Central memory CD8-positive, alpha-beta T cell (primary cell): ENCODE results near the gene TNFSF13B.

Experiments
- ATAC-seq: fragments of 150-1000 bp; cut with Tn5 transposase; replicated peaks from 2 replicates; pipeline ENCODE4 v1.10.0; 2022; ENCODE audit warnings: mild to moderate bottlenecking, moderate FRiP score, moderate number of reproducible peaks; ENCODE audit not compliant: poor library complexity, severe bottlenecking; ENCODE audit errors: extremely low read depth
- DNase-seq, 2 donors: peaks; one replicate each; pipeline ENCODE4 v3.0.0; 2021; ENCODE audit warnings: low spot score in 2 of 2
- H3K27ac Mint-ChIP-seq: one replicate; pipeline ENCODE4 v1.8.0; 2022; ENCODE audit warnings: low read depth, mild to moderate bottlenecking, moderate library complexity, mixed read lengths
- H3K27me3 Mint-ChIP-seq: one replicate; pipeline ENCODE4 v1.8.0; 2022; ENCODE audit warnings: mixed read lengths
- H3K36me3 Mint-ChIP-seq: one replicate; pipeline ENCODE4 v1.8.0; 2022; ENCODE audit warnings: mild to moderate bottlenecking, moderate library complexity, mixed read lengths; ENCODE audit not compliant: insufficient read depth
- H3K4me1 Mint-ChIP-seq: one replicate; pipeline ENCODE4 v1.8.0; 2022; ENCODE audit warnings: mixed read lengths
- H3K4me3 Mint-ChIP-seq: one replicate; pipeline ENCODE4 v1.8.0; 2022; ENCODE audit warnings: mild to moderate bottlenecking, moderate library complexity, mixed read lengths
- H3K9me3 Mint-ChIP-seq: one replicate; pipeline ENCODE4 v1.8.0; 2022; ENCODE audit warnings: mixed read lengths

Gene TNFSF13B

GRCh38 chr13:108269601-108270328 is at the start of gene TNFSF13B:
Gene TNFSF13B, plus strand, starts transcription at chr13:108269718. Its CDS starts 178 bp downstream, at chr13:108269896.
- Mint-ChIP-seq H3K9me3 (no peaks in the 10 kb centered on the region), H3K4me3 (peak within 1 kb of the TSS; percentile 73), H3K27me3 (no peaks in the 10 kb centered on the region), H3K4me1 (peaks cover 26% of the 10 kb centered on the region), H3K27ac (peak within 1 kb of the TSS; percentile 88), H3K36me3 (no peaks in the 10 kb centered on the region)
- DNase-seq, result peak in 1 of 2 donors; percentile 11
- ATAC-seq, result peak; percentile 60

GRCh38 chr13:108220041-108220440 is 49.5 kb upstream of the TNFSF13B start:
- DNase-seq (no peak), ATAC-seq (no peak)
- H3K36me3 Mint-ChIP-seq, result peaks cover 23% of the 10 kb centered on the region
- peak overlapping the region; percentile 98 for H3K27ac Mint-ChIP-seq
- H3K4me3 Mint-ChIP-seq, result peak overlapping the region; percentile 99
- peaks cover 38% of the 10 kb centered on the region for H3K4me1 Mint-ChIP-seq
- no peaks in the 10 kb centered on the region for H3K27me3 Mint-ChIP-seq
- no peaks in the 10 kb centered on the region for H3K9me3 Mint-ChIP-seq

GRCh38 chr13:108223687-108224503 is 45.6 kb upstream of the TNFSF13B start:
- no peak for DNase-seq
- Mint-ChIP-seq H3K27me3 (no peaks in the 10 kb centered on the region), H3K36me3 (peaks cover 9% of the 10 kb centered on the region), H3K4me3 (no peak overlapping the region), H3K4me1 (peaks cover 57% of the 10 kb centered on the region), H3K27ac (no peak overlapping the region), H3K9me3 (no peaks in the 10 kb centered on the region)
- no peak for ATAC-seq

GRCh38 chr13:108225440-108225839 is 44.1 kb upstream of the TNFSF13B start:
- H3K36me3 Mint-ChIP-seq, result peaks cover 14% of the 10 kb centered on the region
- H3K4me1 Mint-ChIP-seq, result peaks cover 50% of the 10 kb centered on the region
- ATAC-seq (peak; percentile 72), DNase-seq (no peak)
- H3K9me3 Mint-ChIP-seq, result no peaks in the 10 kb centered on the region
- no peak overlapping the region for H3K27ac Mint-ChIP-seq
- peak overlapping the region; percentile 24 for H3K4me3 Mint-ChIP-seq
- no peaks in the 10 kb centered on the region for H3K27me3 Mint-ChIP-seq

GRCh38 chr13:108226184-108226583 is 43.3 kb upstream of the TNFSF13B start:
- peaks cover 49% of the 10 kb centered on the region for H3K4me1 Mint-ChIP-seq
- no peak for DNase-seq
- no peaks in the 10 kb centered on the region for H3K27me3 Mint-ChIP-seq
- H3K27ac Mint-ChIP-seq, result no peak overlapping the region
- peak overlapping the region; percentile 24 for H3K4me3 Mint-ChIP-seq
- peak; percentile 46 for ATAC-seq
- peaks cover 14% of the 10 kb centered on the region for H3K36me3 Mint-ChIP-seq
- H3K9me3 Mint-ChIP-seq, result no peaks in the 10 kb centered on the region

- H3K36me3 Mint-ChIP-seq, result peaks cover 14% of the 10 kb centered on the region
- ATAC-seq (no peak), DNase-seq (no peak)
Measured at GRCh38 chr13:108227651-108228272, 41.8 kb upstream of the TNFSF13B start.

GRCh38 chr13:108230377-108230776 is 39.1 kb upstream of the TNFSF13B start:
- peaks cover 31% of the 10 kb centered on the region for H3K4me1 Mint-ChIP-seq
- H3K27me3 Mint-ChIP-seq, result no peaks in the 10 kb centered on the region
- no peaks in the 10 kb centered on the region for H3K9me3 Mint-ChIP-seq

More at GRCh38 chr13:108227651-108228272, 41.8 kb upstream of the TNFSF13B start:
- Mint-ChIP-seq H3K9me3 (no peaks in the 10 kb centered on the region), H3K4me1 (peaks cover 47% of the 10 kb centered on the region), H3K27ac (no peak overlapping the region), H3K27me3 (no peaks in the 10 kb centered on the region), H3K4me3 (no peak overlapping the region)

GRCh38 chr13:108249150-108249549 is 20.4 kb upstream of the TNFSF13B start:
- no peak overlapping the region for H3K27ac Mint-ChIP-seq
- DNase-seq (no peak), ATAC-seq (no peak)
- H3K36me3 Mint-ChIP-seq, result no peaks in the 10 kb centered on the region
- peaks cover 21% of the 10 kb centered on the region for H3K9me3 Mint-ChIP-seq
- peaks cover 4% of the 10 kb centered on the region for H3K4me1 Mint-ChIP-seq
- H3K27me3 Mint-ChIP-seq, result no peaks in the 10 kb centered on the region
- no peak overlapping the region for H3K4me3 Mint-ChIP-seq

More at GRCh38 chr13:108230377-108230776, 39.1 kb upstream of the TNFSF13B start:
- no peak for ATAC-seq
- H3K36me3 Mint-ChIP-seq, result peaks cover 10% of the 10 kb centered on the region
- H3K4me3 Mint-ChIP-seq, result no peak overlapping the region
- H3K27ac Mint-ChIP-seq, result no peak overlapping the region
- DNase-seq, result no peak

- ATAC-seq (no peak), DNase-seq (no peak)
- no peaks in the 10 kb centered on the region for H3K9me3 Mint-ChIP-seq
- H3K36me3 Mint-ChIP-seq, result no peaks in the 10 kb centered on the region
- no peaks in the 10 kb centered on the region for H3K4me1 Mint-ChIP-seq
- no peaks in the 10 kb centered on the region for H3K27me3 Mint-ChIP-seq
- no peak overlapping the region for H3K4me3 Mint-ChIP-seq
- H3K27ac Mint-ChIP-seq, result no peak overlapping the region
Measured at GRCh38 chr13:108257248-108257647, 12.3 kb upstream of the TNFSF13B start.

- Mint-ChIP-seq H3K4me3 (no peak overlapping the region), H3K36me3 (no peaks in the 10 kb centered on the region), H3K27ac (no peak overlapping the region), H3K4me1 (peaks cover 5% of the 10 kb centered on the region), H3K9me3 (no peaks in the 10 kb centered on the region), H3K27me3 (no peaks in the 10 kb centered on the region)
- DNase-seq, result no peak
- ATAC-seq, result no peak
Measured at GRCh38 chr13:108263621-108264355, 5.7 kb upstream of the TNFSF13B start.

GRCh38 chr13:108266321-108266990 is 3.1 kb upstream of the TNFSF13B start:
- no peaks in the 10 kb centered on the region for H3K9me3 Mint-ChIP-seq
- H3K4me3 Mint-ChIP-seq, result no peak overlapping the region
- ATAC-seq (no peak), DNase-seq (no peak)
- peaks cover 26% of the 10 kb centered on the region for H3K4me1 Mint-ChIP-seq
- H3K27me3 Mint-ChIP-seq, result no peaks in the 10 kb centered on the region
- no peaks in the 10 kb centered on the region for H3K36me3 Mint-ChIP-seq
- H3K27ac Mint-ChIP-seq, result peak overlapping the region; percentile 16

GRCh38 chr13:108267347-108267746 is 2.2 kb upstream of the TNFSF13B start:
- H3K27me3 Mint-ChIP-seq, result no peaks in the 10 kb centered on the region
- no peak overlapping the region for H3K4me3 Mint-ChIP-seq
- no peak for ATAC-seq
- no peak for DNase-seq
- H3K9me3 Mint-ChIP-seq, result no peaks in the 10 kb centered on the region
- H3K36me3 Mint-ChIP-seq, result no peaks in the 10 kb centered on the region
- H3K27ac Mint-ChIP-seq, result no peak overlapping the region
- peaks cover 26% of the 10 kb centered on the region for H3K4me1 Mint-ChIP-seq
